Pancreas (tissue), 10 donors: ENCODE measurements around the gene ARHGEF6. TPM values are rescaled to one million over a fixed set of nuclear protein-coding genes. Genes with fewer than 3 reads are reported as not detected.

Experiments used
- ATAC-seq, 4 donors: fragments of 200-7000 bp; cut with Tn5 transposase; one replicate each; pipeline versions ENCODE4 v1.8.0 to v1.9.1; 2020; ENCODE audit warnings: mild to moderate bottlenecking in 4 of 4, moderate library complexity in 4 of 4
- DNase-seq, 6 donors: peaks; one replicate each; pipeline ENCODE4 v3.0.0-alpha.2; 2020
- FAIRE-seq: peaks from 2 replicates; lab custom pipeline; 2012; peaks lifted over from hg19 to GRCh38; lab: Jason Lieb, UNC
- H3K27ac ChIP-seq, 4 donors: fragments of 200-600 bp; sonication (generic); 1 replicate in 3 of 4; 2 replicates in 1 of 4; pipeline versions ENCODE4 v1.5.0 to v1.8.0; 2020
- H3K27me3 ChIP-seq, 4 donors: fragments of 200-600 bp; one replicate each; pipeline ENCODE4 v1.8.0; 2021
- H3K36me3 ChIP-seq, 3 donors: fragments of 200-600 bp; sonication (generic) in 1 of 3; one replicate each; pipeline versions ENCODE4 v1.5.0 to v1.8.0; 2020 to 2021
- H3K4me1 ChIP-seq, 3 donors: fragments of 200-600 bp; one replicate each; pipeline ENCODE4 v1.8.0; 2021
- H3K4me3 ChIP-seq, 4 donors: fragments of 200-600 bp; sonication (generic) in 2 of 4; one replicate each; pipeline versions ENCODE4 v1.5.0 to v1.8.0; 2020 to 2021
- H3K9me3 ChIP-seq, 4 donors: fragments of 200-600 bp; one replicate each; pipeline ENCODE4 v1.8.0; 2021
- WGBS, 2 donors: extraction: QIAGEN DNeasy Blood & Tissue Kit; methylation state at CpG; one replicate each; pipeline ENCODE4 v1.1.7; 2013; 5-methylcytosine and 5-hydroxymethylcytosine counted together
- intact Hi-C, 3 donors: fragments of 100-400 bp; cut with DNase I; formaldehyde crosslinking; loops; one replicate each; pipeline versions ENCODE4 v1.11.1 to v1.14.2; 2022
- polyA plus RNA-seq, 2 donors: library from polyadenylated mRNA; stranded (reverse); fragments of 200-250 nt; gene quantifications; one replicate each; pipeline ENCODE4 v1.2.3, GENCODE V29; 2013
- total RNA-seq, 6 donors: library from RNA; stranded (reverse); fragmentation: NEBNext Ultra II Directional in 4 of 6; extraction: Animal tissue kit (Norgen Biotek cat#: 25700) in 4 of 6; gene quantifications; one replicate each; pipeline versions ENCODE4 v1.2.1 to v1.2.4, GENCODE V29; 2021 to 2023
- TF ChIP-seq, protein P1 (sequence below), 4 donors: fragments of 200-600 bp; sonication (generic) in 3 of 4; IDR thresholded peaks; one replicate each; pipeline versions ENCODE4 v1.5.0 to v1.8.0; 2021; ENCODE audit warnings: antibody characterized with exemption in 4 of 4
- donor health status: healthy with polysubstance abuse.
- donor health status: DM: no; HTN: no; CAD: no; lungs with moderate emphysema.
- donor health status: DM: no; HTN: no; CAD: no.
- donor health status: control.
- donor health status: control.
- donor health status: Bipolar disorder and iron deficiency.
- donor health status: DM: yes; HTN: yes; CAD: no.
- donor health status: DM: no; HTN: no; CAD: no.
- donor health status: DM: no; HTN: no; CAD: no.
- donor health status: DM: yes; HTN: yes; CAD: no.

Gene ARHGEF6
- total and polyA plus RNA-seq, 8 donors, result 1.2 to 6.2 (median 2.0) TPM

DNA sequence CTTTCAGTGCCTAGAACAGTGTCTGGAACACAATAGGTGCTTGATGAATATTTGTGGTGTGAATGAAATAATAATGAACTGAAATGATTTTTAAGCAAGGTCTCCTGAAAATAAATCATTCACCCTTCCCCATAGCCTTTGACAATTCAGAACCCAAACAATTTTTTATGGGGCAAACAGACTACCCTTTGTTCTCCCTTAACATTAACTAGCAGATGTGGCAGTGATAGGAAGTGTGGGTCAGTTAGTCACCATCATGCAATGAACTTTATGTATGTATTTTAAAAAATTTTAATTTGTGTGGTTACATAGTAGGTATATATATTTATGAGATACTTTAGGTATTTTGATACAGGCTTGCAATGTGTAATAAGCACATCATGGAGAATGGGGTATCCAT, 160.0 kb downstream of the ARHGEF6 start:
- TF ChIP-seq, protein P1, sequence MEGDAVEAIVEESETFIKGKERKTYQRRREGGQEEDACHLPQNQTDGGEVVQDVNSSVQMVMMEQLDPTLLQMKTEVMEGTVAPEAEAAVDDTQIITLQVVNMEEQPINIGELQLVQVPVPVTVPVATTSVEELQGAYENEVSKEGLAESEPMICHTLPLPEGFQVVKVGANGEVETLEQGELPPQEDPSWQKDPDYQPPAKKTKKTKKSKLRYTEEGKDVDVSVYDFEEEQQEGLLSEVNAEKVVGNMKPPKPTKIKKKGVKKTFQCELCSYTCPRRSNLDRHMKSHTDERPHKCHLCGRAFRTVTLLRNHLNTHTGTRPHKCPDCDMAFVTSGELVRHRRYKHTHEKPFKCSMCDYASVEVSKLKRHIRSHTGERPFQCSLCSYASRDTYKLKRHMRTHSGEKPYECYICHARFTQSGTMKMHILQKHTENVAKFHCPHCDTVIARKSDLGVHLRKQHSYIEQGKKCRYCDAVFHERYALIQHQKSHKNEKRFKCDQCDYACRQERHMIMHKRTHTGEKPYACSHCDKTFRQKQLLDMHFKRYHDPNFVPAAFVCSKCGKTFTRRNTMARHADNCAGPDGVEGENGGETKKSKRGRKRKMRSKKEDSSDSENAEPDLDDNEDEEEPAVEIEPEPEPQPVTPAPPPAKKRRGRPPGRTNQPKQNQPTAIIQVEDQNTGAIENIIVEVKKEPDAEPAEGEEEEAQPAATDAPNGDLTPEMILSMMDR (IDR thresholded peaks at IDR 0.05), result no peak
- no peak for ATAC-seq
- intact Hi-C loops, result no loop called here

DNA sequence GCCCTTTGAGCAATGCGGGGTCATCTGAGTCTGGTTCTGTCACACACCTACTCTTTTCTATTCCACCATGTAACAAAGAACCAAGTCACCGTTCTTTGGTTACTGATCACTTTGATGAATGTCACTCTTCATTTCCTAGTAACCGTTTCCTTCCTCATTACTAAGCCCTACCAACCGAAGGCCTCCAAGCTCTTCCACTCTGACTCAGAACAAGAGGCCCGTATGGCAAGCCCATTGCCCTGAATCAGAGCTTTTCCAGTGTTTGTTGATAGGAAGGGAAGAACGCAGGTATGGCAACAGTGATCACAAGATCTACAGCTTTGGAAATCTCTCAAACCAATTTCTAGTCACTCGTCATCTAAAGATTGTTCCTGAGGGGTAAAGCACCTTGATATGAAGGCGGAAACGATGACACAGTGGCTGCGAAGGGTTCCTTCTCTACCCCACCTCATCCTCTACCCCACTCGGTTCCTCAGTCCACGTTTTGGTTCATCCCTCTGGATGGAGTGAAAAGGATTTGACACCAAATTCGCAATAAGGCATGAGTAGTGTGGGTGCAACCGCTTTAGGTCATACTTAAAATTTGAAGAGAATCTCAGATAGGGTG, 160.7 kb downstream of the ARHGEF6 start:
- H3K4me1 ChIP-seq, result no peaks in the 10 kb centered on the region
- H3K27ac ChIP-seq, result no peak overlapping the region
- no peak overlapping the region for H3K4me3 ChIP-seq
- H3K36me3 ChIP-seq, result no peaks in the 10 kb centered on the region
- FAIRE-seq (no peak), ATAC-seq (no peak), DNase-seq (no peak)
- TF ChIP-seq, protein P1 (IDR thresholded peaks at IDR 0.05), result no peak
- WGBS, 2 donors, result 67 to 70% methylated on average over 14 of the region's 14 CpGs
- H3K9me3 ChIP-seq, result no peaks in the 10 kb centered on the region
- intact Hi-C loops, result no loop called here
- peaks cover 0 to 6% (median 0%) of the 10 kb centered on the region in 4 donors for H3K27me3 ChIP-seq

More for the DNA sequence above, 160.0 kb downstream of the ARHGEF6 start:
- DNase-seq, result no peak
- Histone ChIP-seq H3K36me3 (no peaks in the 10 kb centered on the region), H3K4me1 (no peaks in the 10 kb centered on the region), H3K4me3 (no peak overlapping the region), H3K9me3 (no peaks in the 10 kb centered on the region), H3K27ac (no peak overlapping the region), H3K27me3 (peaks cover 0 to 6% (median 0%) of the 10 kb centered on the region in 4 donors)
- no peak for FAIRE-seq

DNA sequence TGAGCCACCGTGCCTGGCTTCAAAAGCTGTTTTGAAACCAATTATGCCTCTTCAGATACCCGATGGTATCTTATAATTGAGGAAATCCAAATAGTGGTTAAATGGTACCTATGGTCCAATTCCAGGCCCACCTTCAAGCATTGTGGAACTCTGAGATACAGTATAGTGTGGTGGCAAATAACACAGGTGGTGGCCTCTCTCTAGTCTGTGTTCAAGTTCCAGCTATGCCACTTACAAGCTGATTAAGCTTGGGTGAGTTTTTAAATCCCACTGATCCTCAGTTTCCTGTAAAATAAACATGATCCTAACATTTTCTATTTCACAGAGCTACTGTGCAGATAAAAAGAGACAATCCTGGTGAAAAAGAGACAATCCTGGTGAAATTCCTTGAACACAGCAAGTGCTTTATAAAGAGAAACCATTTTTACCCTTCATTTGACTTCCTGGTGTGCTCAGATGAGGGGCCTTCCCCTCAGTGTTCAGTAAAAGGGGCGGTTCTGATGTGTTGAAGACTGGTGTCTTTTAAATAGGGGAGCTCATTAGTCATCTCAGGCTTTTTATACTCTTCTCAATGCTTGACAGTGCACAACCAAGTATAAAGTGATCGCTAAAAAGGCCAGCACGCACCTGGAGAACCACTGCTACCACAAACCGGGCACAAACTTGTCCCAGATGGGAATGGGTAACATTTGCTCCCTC, 163.6 kb downstream of the ARHGEF6 start:
- Histone ChIP-seq H3K9me3 (no peaks in the 10 kb centered on the region), H3K27ac (no peak overlapping the region), H3K27me3 (no peaks in the 10 kb centered on the region), H3K36me3 (no peaks in the 10 kb centered on the region), H3K4me1 (no peaks in the 10 kb centered on the region), H3K4me3 (no peak overlapping the region)
- WGBS, 2 donors, result 66 to 77% methylated on average over 6 of the region's 6 CpGs
- DNase-seq (no peak), ATAC-seq (no peak), FAIRE-seq (no peak)
- TF ChIP-seq, protein P1 (IDR thresholded peaks at IDR 0.05), result no peak
- intact Hi-C loops, result no loop called here

Other genes starting within 250 kb of the ARHGEF6 start
- 1 to 10 TPM in 1 of 6 donors, under 1 TPM in 5; 0.32 to 2.7 (median 0.75) TPM for gene VGLL1, start 248.7 kb downstream of the ARHGEF6 start, total RNA-seq
- 1 to 10 TPM in 1 of 2 donors, under 1 TPM in 1; 0.91 to 1.0 TPM for gene VGLL1, start 248.7 kb downstream of the ARHGEF6 start, polyA plus RNA-seq
- gene CD40LG, start 132.8 kb downstream of the ARHGEF6 start, total RNA-seq, result under 1 TPM in 4 of 6 donors, not detected in 2; 0.09 to 0.19 (median 0.11) TPM
- not detected for gene CD40LG, start 132.8 kb downstream of the ARHGEF6 start, polyA plus RNA-seq
- gene RBMX, start 99.8 kb upstream of the ARHGEF6 start, total RNA-seq, result 100 to 1,000 TPM in 2 of 6 donors, 10 to 100 TPM in 4; 71.7 to 129 (median 81.8) TPM
- 10 to 100 TPM; 45.3 to 86.6 TPM for gene RBMX, start 99.8 kb upstream of the ARHGEF6 start, polyA plus RNA-seq